Rectal smooth muscle tissue (tissue), 1 donor: ENCODE results near the gene RPL13A.

Source experiments
- H3K27ac ChIP-seq: one replicate; pipeline ENCODE4 v1.7.0; 2013; ENCODE audit warnings: low read depth, low read length, inconsistent platforms
- H3K27me3 ChIP-seq: one replicate; pipeline ENCODE4 v1.7.0; 2013; ENCODE audit warnings: low read length; ENCODE audit not compliant: control insufficient read depth, insufficient read depth
- H3K36me3 ChIP-seq: one replicate; pipeline ENCODE4 v1.7.0; 2013; ENCODE audit warnings: low read length; ENCODE audit not compliant: control insufficient read depth, insufficient read depth
- H3K4me1 ChIP-seq: one replicate; pipeline ENCODE4 v1.7.0; 2013; ENCODE audit warnings: low read length; ENCODE audit not compliant: control insufficient read depth, insufficient read depth
- H3K4me3 ChIP-seq: one replicate; pipeline ENCODE4 v1.7.0; 2013; ENCODE audit warnings: low read length
- H3K9ac ChIP-seq: one replicate; pipeline ENCODE4 v1.7.0; 2013; ENCODE audit warnings: low read length

Gene RPL13A

DNA sequence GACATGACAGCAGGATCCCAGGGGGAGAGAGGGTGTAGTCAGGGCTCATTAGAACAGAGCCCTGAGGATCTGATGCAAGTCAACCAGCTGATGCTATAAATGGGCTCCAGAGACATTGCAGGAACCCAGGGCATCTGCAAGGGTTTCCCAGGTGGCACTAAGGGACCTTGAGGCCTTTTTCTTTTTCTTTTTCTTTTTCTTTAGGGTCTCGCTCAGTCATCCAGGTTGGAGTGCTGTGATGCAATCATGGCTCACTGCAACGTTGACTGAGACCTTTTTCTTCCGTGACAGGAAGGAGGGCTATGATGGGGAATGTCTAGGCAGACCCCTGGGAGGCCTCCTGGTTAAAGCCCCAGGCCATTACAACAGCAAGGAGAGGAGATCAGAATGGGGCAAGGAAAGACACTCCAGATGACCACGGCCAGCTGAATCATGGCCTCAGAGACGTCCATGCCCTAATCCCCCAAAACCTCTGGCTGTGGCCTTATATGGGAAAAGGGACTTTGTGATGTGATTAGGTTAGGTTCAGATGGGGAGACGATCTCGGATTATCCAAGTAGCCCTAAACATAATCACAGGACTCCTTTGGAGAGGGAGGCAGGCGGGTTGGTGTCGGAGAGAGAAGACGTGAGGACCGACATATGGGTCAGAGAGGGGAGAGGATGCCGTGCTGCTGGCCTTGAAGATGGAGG, 20.5 kb downstream of the RPL13A start:
- Histone ChIP-seq H3K4me3 (no peak overlapping the region), H3K27me3 (no peaks in the 10 kb centered on the region), H3K27ac (no peak overlapping the region), H3K9ac (no peak overlapping the region), H3K4me1 (no peaks in the 10 kb centered on the region), H3K36me3 (no peaks in the 10 kb centered on the region)

DNA sequence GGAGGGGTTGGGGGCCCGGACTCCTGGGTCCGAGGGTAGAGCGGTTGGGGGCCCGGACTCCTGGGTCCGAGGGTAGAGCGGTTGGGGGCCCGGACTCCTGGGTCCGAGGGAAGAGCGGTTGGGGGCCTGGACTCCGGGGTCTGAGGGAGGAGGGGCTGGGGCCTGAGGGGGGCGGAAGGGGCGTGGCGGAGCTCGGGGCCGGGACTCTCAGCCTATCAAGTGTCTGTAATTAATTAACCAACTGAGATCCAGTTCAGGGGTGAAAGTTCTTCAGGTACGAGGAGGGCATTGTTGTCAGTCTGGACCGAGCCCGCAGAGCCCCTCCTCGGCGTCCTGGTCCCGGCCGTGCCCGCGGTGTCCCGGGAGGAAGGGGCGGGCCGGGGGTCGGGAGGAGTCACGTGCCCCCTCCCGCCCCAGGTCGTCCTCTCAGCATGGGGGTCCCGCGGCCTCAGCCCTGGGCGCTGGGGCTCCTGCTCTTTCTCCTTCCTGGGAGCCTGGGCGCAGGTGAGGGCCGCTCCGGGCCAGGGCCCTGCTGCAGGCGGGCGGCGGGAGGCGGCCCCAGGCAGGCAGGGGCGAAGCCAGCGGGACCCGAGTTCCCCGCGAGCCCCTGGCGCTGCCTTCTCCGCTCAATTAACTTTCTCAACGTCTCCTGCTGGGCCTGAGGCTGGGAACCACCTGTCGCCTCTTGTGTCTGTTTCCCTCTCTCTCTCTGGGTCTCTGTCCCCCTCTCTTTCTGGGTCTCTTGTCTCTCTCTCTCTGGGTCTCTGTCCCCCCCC, 25.8 kb downstream of the RPL13A start:
- H3K27me3 ChIP-seq: no peaks in the 10 kb centered on the region
- peak overlapping the region; percentile 86 for H3K27ac ChIP-seq
- peak overlapping the region; percentile 62 for H3K9ac ChIP-seq
- H3K36me3 ChIP-seq: no peaks in the 10 kb centered on the region
- H3K4me1 ChIP-seq: no peaks in the 10 kb centered on the region
- H3K4me3 ChIP-seq: peak overlapping the region; percentile 69

DNA sequence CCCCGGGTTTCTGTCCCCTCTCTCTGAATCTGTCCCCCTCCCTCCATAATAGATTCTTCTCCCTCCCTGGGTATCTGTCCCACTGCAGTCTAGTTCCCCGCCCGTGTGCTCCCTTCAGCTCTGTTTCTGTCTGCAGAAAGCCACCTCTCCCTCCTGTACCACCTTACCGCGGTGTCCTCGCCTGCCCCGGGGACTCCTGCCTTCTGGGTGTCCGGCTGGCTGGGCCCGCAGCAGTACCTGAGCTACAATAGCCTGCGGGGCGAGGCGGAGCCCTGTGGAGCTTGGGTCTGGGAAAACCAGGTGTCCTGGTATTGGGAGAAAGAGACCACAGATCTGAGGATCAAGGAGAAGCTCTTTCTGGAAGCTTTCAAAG, 26.3 kb downstream of the RPL13A start:
- H3K27ac ChIP-seq: peak overlapping the region; percentile 86

DNA sequence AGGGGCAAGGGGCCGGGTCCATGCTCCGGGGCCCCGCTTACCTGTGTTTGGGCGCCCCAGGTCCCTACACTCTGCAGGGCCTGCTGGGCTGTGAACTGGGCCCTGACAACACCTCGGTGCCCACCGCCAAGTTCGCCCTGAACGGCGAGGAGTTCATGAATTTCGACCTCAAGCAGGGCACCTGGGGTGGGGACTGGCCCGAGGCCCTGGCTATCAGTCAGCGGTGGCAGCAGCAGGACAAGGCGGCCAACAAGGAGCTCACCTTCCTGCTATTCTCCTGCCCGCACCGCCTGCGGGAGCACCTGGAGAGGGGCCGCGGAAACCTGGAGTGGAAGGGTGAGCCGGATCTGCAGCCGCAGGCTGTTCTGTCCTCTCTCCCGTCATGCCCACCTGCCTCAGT, 26.7 kb downstream of the RPL13A start:
- H3K4me1 ChIP-seq: no peaks in the 10 kb centered on the region

More for the DNA sequence above, 26.3 kb downstream of the RPL13A start:
- Histone ChIP-seq H3K4me3 (peak overlapping the region; percentile 69), H3K27me3 (no peaks in the 10 kb centered on the region), H3K4me1 (no peaks in the 10 kb centered on the region), H3K36me3 (no peaks in the 10 kb centered on the region), H3K9ac (no peak overlapping the region)

DNA sequence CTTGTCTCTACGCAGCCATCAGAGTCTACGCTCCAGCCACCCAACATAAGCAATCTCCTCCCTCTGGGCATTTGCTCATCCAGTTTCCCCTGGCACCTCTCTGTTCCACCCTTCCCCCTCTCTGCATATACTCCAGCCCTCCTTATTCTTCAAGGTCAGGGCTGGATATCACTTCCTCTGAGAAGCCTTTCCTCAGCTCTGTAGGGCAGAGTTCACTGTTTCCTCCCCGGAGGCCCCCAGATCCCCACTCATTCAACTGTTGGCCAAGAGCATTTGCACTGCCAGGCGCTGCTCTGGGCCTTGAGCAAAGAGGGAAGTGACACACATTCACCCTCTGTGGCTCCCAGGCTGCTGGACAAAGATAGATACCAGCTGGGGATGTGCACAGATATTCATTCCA, 28.4 kb downstream of the RPL13A start:
- Histone ChIP-seq H3K27me3 (no peaks in the 10 kb centered on the region), H3K4me1 (no peaks in the 10 kb centered on the region), H3K36me3 (peaks cover 2% of the 10 kb centered on the region), H3K27ac (no peak overlapping the region), H3K4me3 (no peak overlapping the region), H3K9ac (no peak overlapping the region)

More for the DNA sequence above, 26.7 kb downstream of the RPL13A start:
- Histone ChIP-seq H3K9ac (no peak overlapping the region), H3K27me3 (no peaks in the 10 kb centered on the region), H3K4me3 (peak overlapping the region; percentile 69), H3K36me3 (no peaks in the 10 kb centered on the region), H3K27ac (no peak overlapping the region)

DNA sequence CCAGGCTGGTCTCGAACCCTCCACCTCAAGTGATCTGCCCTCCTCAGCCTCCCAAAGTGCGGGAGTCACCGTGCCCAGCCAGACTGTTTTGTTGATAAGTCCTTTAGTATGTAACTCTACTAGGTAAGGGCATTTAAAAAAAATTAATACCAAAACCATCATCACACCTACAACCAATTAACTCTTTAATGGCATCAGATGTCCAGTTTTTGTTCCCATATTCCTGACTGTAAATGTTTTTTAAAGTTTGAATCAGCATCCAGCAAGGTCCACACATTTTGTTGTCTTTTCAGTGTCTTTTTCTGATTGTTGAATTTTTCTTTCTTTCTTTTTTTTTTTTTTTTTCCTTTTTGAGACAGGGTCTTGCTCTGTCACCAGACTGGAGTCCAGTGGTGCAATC, 30.6 kb downstream of the RPL13A start:
- Histone ChIP-seq H3K9ac (no peak overlapping the region), H3K4me1 (no peaks in the 10 kb centered on the region), H3K27ac (no peak overlapping the region), H3K36me3 (peaks cover 6% of the 10 kb centered on the region), H3K4me3 (no peak overlapping the region), H3K27me3 (no peaks in the 10 kb centered on the region)

DNA sequence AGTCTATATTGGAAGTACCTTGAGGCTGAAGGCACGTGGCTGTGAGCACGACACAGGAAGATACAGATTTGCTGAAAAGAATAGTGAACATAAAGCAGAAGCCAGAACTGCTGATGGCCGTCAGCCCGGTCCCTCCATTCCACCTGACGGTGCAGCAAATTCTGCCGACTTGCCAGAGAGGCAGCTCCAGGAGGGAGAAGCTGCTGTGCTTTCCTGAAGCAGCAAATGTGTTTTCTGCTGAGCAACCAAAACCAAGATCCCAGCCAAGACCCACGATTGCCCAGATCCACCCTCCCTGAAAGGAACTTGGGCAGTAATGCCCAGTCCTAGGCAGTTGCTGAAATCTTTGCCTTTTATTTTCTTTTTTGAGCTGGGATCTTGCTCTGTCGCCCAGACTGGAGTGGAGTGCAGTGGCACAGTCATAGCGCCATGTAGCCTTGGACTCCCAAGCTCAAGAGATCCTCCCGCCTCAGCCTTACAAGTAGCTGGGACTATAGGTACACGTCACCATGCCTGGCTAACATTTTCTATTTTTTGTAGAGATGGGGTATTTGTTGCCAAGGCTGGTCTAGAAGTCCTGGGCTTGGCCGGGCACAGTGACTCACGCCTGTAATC, 33.4 kb downstream of the RPL13A start:
- Histone ChIP-seq H3K4me3 (no peak overlapping the region), H3K9ac (no peak overlapping the region), H3K27me3 (no peaks in the 10 kb centered on the region), H3K4me1 (no peaks in the 10 kb centered on the region), H3K27ac (no peak overlapping the region), H3K36me3 (peaks cover 10% of the 10 kb centered on the region)

DNA sequence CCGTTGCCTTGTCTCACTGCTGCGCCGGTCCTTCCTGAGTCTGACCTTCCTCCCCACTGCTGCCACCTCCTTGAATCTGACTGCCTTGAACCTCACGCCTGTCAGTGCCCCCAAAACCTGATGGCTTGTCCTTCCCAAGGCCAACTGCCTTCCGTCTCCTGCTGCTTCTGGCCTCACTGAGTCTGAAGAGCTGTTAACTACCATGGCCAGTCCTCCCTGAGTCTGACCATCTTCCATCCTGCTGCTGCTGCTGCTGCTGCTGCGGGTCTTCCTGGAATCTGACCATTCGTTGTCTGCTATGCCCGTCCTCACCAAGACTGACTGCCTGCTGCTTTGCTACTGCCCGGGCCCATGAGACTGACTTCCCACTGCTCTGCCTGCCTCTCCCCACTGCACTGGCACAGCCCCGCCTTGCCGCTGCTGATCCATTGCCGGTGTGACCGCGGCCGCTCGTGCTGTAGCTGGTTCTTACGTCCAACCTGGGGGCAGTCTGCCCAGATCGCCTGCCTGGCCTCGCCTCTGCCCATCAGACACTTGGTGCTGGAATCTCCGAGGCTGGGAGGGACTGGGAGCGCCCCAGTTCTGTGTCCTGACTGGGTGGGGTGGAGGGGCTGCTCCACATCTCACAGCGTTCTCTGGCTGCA, 37.5 kb downstream of the RPL13A start:
- Histone ChIP-seq H3K9ac (no peak overlapping the region), H3K27me3 (no peaks in the 10 kb centered on the region), H3K36me3 (peaks cover 14% of the 10 kb centered on the region), H3K4me3 (no peak overlapping the region), H3K27ac (no peak overlapping the region), H3K4me1 (no peaks in the 10 kb centered on the region)

DNA sequence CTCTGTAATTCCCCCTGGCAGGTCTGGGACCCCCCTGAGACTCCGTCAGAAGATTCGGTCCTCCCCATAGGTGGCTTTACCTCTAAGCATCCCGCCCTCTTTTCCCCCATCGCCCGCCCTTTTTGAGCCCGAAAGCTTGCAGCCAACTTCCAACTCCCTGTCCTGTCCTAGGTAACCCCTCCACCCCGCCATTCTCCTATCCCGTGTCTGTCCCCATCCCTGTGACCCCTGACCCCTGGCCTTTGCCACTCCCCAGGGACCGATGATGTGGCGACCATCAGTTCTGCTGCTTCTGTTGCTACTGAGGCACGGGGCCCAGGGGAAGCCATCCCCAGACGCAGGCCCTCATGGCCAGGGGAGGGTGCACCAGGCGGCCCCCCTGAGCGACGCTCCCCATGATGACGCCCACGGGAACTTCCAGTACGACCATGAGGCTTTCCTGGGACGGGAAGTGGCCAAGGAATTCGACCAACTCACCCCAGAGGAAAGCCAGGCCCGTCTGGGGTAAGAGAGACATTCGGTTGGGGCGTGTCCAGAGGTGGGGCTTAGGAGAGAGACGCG, 40.9 kb downstream of the RPL13A start:
- peaks cover 2% of the 10 kb centered on the region for H3K4me1 ChIP-seq
- H3K36me3 ChIP-seq: peaks cover 8% of the 10 kb centered on the region
- H3K4me3 ChIP-seq: peak overlapping the region; percentile 68
- H3K27me3 ChIP-seq: no peaks in the 10 kb centered on the region
- peak overlapping the region; percentile 32 for H3K27ac ChIP-seq
- H3K9ac ChIP-seq: no peak overlapping the region

DNA sequence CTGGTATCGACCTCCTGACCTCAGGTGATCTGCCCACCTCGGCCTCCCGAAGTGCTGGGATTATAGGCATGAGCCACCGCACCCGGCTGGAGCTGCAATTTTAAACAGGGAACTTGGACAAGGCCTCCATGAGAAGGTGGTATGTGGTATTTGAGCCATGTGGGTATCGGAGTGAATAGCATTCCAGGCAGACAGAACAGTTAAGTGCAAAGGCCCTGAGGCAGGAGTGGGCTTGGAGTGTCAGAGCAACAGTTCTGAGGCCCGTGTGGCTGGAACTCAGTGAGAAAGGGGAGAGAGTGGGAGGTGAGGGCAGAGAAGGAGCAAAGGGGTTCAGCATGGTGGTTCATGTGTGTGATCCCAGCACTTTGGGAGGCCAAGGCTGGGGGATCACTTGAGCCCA, 43.3 kb downstream of the RPL13A start:
- Histone ChIP-seq H3K27me3 (no peaks in the 10 kb centered on the region), H3K9ac (no peak overlapping the region), H3K4me1 (peaks cover 6% of the 10 kb centered on the region), H3K27ac (no peak overlapping the region), H3K36me3 (peaks cover 4% of the 10 kb centered on the region), H3K4me3 (no peak overlapping the region)

DNA sequence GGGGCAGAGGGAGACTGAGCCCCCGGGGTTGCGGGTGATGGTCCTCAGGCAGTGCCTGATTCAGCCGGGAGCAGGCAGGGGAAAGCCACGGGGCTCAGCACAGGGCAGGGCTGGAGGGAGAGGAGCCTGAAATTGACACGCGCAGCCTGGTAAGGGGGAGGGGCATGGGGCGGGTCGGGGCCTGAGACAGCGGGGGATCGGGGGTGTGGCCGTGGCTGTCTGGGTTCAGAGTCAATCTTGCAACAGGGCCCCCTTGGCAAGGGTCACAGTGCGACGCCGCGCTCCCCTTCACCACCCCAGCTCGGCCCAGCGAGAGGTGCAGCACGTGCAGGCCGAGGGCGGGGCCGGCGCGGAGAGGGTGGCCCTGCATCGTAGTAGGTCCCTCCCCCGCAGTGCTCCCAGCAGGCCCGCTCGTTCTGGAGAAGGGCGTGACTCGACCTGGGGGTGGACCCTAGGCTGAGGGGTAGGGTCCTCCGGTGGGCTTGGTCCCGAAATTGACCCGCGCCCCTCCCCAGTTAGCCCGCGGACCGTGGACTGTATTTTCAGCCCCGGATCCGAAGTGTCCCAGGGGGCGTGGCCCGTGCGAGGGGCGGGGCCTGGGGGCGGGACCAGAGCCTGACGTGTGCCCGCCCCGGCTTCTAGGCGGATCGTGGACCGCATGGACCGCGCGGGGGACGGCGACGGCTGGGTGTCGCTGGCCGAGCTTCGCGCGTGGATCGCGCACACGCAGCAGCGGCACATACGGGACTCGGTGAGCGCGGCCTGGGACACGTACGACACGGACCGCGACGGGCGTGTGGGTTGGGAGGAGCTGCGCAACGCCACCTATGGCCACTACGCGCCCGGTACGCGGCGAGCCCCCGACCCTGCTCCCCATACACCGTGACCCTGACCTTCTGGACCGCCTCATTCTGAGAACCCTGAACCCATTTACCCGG, 46.4 kb downstream of the RPL13A start:
- Histone ChIP-seq H3K27ac (no peak overlapping the region), H3K9ac (no peak overlapping the region), H3K4me3 (peak overlapping the region; percentile 73), H3K4me1 (peaks cover 6% of the 10 kb centered on the region), H3K27me3 (no peaks in the 10 kb centered on the region), H3K36me3 (peaks cover 6% of the 10 kb centered on the region)
